Fibroblast of pulmonary artery (primary cell): ENCODE measurements around the gene DGKB.

ENCODE experiments used
- DNase-seq: peaks from one replicate; pipeline ENCODE4 v3.0.0-alpha.2; 2010; ENCODE audit warnings: low read depth
- H3K4me3 ChIP-seq: replicated peaks from 2 replicates; pipeline ENCODE4 v1.5.1; 2011; ENCODE audit warnings: low read depth, mild to moderate bottlenecking, control low read depth, low read length, moderate library complexity
- CTCF ChIP-seq: IDR thresholded peaks from 2 replicates; pipeline ENCODE4 v1.5.1; 2011; ENCODE audit warnings: mild to moderate bottlenecking, control low read depth, low read length, inconsistent platforms; ENCODE audit errors: missing control alignments

Gene DGKB

DNA sequence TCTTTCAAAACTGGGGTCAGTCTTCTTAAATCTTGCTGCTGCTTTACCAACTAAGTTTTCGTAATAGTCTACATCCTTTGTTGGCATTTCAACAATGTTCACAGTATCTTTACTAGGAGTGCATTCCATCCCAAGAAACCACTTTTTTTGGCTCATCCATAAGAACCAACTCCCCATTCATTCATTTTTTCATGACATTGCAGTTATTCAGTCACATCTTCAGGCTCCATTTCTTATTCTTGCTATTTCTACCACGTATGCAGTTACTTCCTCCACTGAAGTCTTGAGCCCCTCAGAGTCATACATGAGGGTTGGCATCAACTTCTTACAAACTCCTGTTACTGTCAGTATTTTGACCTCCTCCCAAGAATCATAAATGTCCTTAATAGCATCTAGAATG lies 392.3 kb downstream of the DGKB start:
- TF ChIP-seq CTCF: no peak
- DNase-seq: no peak

DNA sequence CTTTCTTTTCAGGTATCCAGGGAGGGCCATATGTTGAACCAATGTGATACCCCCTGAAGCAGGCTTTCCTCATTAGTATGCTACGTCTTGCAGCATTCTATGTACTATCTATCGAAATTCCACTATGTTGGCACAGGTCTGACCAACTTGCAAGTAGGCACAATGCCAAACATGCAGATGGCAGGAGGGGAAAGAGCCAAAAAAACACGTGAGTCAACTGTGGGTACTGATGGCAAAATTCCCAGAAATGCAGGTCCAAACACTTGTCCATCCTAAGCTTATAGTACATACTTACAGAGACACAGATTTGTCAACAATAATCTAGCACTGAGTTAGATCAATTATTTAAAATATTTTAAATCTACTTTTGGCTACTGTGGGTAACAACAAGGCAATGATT lies 394.9 kb downstream of the DGKB start:
- no peak overlapping the region for H3K4me3 ChIP-seq
- DNase-seq: peak; percentile 33
- TF ChIP-seq CTCF: no peak

More for the DNA sequence above, 392.3 kb downstream of the DGKB start:
- no peak overlapping the region for H3K4me3 ChIP-seq

- no peak overlapping the region for H3K4me3 ChIP-seq
- TF ChIP-seq CTCF: no peak
- DNase-seq: no peak
These were observed 396.6 kb downstream of the DGKB start for GRCh38 chr7:14505906-14506305.

DNA sequence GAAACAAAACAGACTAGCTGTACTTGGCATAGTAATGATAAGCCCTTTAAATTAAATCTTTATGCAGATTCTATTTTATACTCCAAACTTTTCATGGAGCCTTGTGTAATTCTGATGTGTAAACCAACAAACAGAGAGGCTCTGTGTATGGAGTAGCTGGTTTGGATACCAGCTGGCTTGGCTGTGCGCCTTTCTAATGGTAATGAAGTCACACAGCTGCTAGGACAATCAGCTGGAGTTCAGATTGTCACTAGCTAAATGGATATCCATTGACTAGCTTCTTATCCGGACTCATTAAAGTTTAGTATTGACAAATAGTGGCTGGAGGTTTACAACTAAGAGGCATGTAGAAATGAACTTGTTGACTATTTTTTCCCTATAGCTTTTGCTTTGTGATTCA lies 398.4 kb downstream of the DGKB start:
- no peak overlapping the region for H3K4me3 ChIP-seq
- no peak for TF ChIP-seq CTCF
- no peak for DNase-seq

DNA sequence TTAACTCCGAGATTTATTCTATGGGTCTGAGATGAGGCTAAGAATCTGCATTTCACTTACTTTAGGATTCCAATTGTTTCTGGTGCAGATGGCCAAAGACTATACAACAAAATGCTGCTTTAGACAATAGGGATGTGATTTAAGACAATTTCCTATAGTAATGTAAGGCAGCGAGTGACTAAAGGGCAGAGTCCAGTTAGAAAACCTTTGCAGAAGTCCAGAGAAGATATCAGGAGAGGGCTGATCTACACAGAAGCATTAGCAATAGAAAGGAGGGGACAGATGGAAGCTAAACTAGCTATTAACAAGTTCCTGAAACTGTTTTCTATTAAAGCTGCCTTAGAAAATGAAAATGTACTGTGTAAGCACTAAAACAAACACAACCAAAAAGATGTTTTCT lies 398.9 kb downstream of the DGKB start:
- no peak for TF ChIP-seq CTCF
- no peak for DNase-seq
- H3K4me3 ChIP-seq: no peak overlapping the region

DNA sequence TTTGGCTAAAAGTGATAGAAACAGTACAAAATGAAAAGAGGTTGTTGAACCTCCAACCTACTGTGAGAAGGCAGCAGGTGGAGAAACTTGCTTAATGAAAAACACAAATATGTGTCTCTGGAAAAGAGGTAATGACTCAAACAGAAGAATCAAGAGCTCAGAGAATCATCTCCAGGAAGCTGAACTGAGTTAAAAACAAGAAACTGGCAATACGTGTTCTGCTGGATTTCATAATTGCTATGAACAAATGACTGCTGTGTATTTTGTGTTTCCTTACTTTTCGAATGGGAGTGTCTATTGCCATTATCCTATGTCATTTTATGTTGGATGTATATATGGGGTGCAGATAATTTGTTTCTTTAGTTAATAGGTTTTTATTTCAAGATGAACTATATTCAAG lies 401.1 kb downstream of the DGKB start:
- no peak overlapping the region for H3K4me3 ChIP-seq
- DNase-seq: no peak
- TF ChIP-seq CTCF: no peak

GRCh38 chr7:14497390-14497789 lies 405.2 kb downstream of the DGKB start:
- no peak for DNase-seq
- TF ChIP-seq CTCF: no peak
- no peak overlapping the region for H3K4me3 ChIP-seq
